ENCODE results near the gene SMAD2. TPM values are rescaled to one million over a fixed set of nuclear protein-coding genes. Genes with fewer than 3 reads are reported as not detected.

The SMAD2 gene
- total RNA-seq, 5 donors from 2014 or later (not counting 1 experiment from before 2014, with no cell fraction given) = 110 to 129 (median 115) TPM

DNA sequence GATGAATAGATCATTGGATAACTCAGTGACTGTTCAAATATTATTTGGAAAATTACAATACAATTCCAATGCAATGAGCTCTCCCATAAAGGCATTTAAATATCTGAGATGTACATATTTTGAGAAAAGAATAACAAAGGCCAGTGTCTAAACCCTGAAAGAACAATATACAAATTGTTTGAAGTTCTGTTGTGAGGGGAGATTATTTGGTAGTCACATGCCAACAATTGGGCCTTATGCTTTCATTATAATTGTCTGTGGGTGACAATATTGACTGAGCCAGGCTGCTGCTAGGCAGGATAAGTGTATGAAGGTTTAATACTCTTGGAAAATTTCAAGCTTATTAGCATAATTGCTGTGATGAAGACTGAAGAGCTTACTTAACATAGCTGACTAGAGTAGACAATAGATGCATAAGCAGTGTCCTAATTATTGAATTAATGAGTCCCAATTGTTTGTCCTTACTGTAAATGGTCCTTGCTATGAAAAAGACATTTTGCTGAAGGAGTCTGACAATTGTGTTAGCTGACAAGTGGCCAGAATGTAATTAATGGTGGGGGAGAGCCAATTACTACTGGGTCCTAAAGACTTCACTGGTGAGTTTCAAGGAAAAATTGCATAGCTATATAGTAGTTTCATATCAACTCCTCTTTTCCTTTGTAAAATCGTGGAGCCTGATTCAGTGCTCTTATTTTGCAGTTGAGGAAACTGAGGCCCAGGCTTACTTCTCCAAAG, 5.0 kb upstream of the SMAD2 start:
- H3K4me3 Mint-ChIP-seq = no peak overlapping the region
- no peaks in the 10 kb centered on the region for H3K9me3 Mint-ChIP-seq
- H3K4me1 ChIP-seq (ENCODE audit: control insufficient read depth in 1 of 2, extremely low read depth in 1 of 2, insufficient read depth in 2 of 2, low read length in 2 of 2) = peaks cover 10 to 11% of the 10 kb centered on the region in 2 experiments
- H3K27ac ChIP-seq (ENCODE audit: low read length) = no peak overlapping the region
- peaks cover 0 to 7% of the 10 kb centered on the region in 2 donors for H3K27me3 Mint-ChIP-seq
- POLR2A ChIA-PET = no interaction called here
- ATAC-seq (replicated peaks in 1 of 4) (no peak), DNase-seq (no peak)
- no peak overlapping the region for H3K4me3 ChIP-seq (ENCODE audit: control insufficient read depth in 1 of 2, extremely low read depth in 1 of 2, low read length in 1 of 2)
- H3K36me3 Mint-ChIP-seq = no peaks in the 10 kb centered on the region
- H3K4me1 Mint-ChIP-seq = peaks cover 8 to 15% (median 9%) of the 10 kb centered on the region in 3 donors
- H3K9me3 ChIP-seq = no peaks in the 10 kb centered on the region
- CTCF ChIA-PET = interaction anchor here in 1 of 2 donors (0.6 kb wide), 2 partner anchors 11 to 32 kb away, joined by 3 to 7 read pairs; no protein-coding TSS in a partner anchor
- WGBS (ENCODE audit: insufficient coverage) = 40% methylated on average over 1 of the region's 1 CpG
- no peak overlapping the region for H3K27ac Mint-ChIP-seq
- H3K27me3 ChIP-seq (replicated peaks in 1 of 2; ENCODE audit: control insufficient read depth in 2 of 2, extremely low read depth in 1 of 2, insufficient read depth in 2 of 2, low read length in 1 of 2) = no peaks in the 10 kb centered on the region
- H3K36me3 ChIP-seq (ENCODE audit: control insufficient read depth in 2 of 2, extremely low read depth in 1 of 2, insufficient read depth in 1 of 2, low read length in 1 of 2) = no peaks in the 10 kb centered on the region

DNA sequence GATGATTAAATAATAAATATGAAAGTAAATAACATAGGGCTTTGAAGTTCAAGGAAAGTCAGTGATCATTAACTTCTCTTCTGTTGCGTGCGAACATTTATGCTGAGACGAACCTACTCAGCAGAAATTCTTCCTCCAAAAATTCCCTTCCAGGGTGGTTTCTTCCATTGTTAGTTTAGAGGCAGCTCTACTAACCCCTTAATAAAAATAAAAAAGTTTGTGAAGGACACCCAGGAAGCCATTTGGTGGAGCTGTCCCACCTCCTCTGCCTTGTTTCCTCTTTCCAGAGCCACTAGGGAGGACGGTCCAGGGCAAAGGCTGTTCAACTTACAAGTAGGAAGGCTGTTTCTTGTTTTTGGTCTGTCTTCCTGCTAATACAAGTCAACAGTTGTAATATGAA, 2.1 kb upstream of the SMAD2 start:
- CTCF ChIA-PET = no interaction called here

DNA sequence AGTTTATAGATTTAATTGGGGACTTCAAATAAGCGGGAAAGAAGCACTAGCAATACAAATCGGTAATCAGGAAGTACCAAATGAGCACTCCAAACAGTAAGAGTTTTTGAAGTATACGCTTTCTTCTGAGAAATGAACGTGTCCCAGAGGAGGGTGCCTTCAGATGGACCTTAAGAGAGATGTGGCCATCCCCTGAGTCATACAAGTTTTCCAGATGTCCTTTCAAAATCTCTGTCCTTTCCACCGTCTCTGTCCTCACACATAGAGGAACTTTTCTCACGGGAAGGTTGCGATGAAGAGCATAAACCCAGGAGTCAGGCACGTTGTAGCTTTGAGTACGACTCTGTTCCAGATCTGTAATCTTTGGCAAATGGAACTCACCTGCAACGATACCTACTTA, 1.7 kb upstream of the SMAD2 start:
- 75% methylated on average over 2 of the region's 10 CpGs for WGBS (ENCODE audit: insufficient coverage)
- CTCF ChIA-PET = no interaction called here
- Mint-ChIP-seq H3K36me3 (peaks cover 3% of the 10 kb centered on the region), H3K27me3 (no peaks in the 10 kb centered on the region), H3K27ac (peak overlapping the region; percentile 82 to 96), H3K9me3 (no peaks in the 10 kb centered on the region), H3K4me1 (peaks cover 30 to 39% (median 36%) of the 10 kb centered on the region in 3 donors), H3K4me3 (peak overlapping the region; percentile 75 to 83 (median 77))
- Histone ChIP-seq H3K4me3 (ENCODE audit: control insufficient read depth in 1 of 2, extremely low read depth in 1 of 2, low read length in 1 of 2) (no peak overlapping the region), H3K27ac (ENCODE audit: low read length) (peak overlapping the region; percentile 85), H3K27me3 (replicated peaks in 1 of 2; ENCODE audit: control insufficient read depth in 2 of 2, extremely low read depth in 1 of 2, insufficient read depth in 2 of 2, low read length in 1 of 2) (no peaks in the 10 kb centered on the region), H3K4me1 (ENCODE audit: control insufficient read depth in 1 of 2, extremely low read depth in 1 of 2, insufficient read depth in 2 of 2, low read length in 2 of 2) (peaks cover 15 to 31% of the 10 kb centered on the region in 2 experiments), H3K36me3 (ENCODE audit: control insufficient read depth in 2 of 2, extremely low read depth in 1 of 2, insufficient read depth in 1 of 2, low read length in 1 of 2) (no peaks in the 10 kb centered on the region), H3K9me3 (no peaks in the 10 kb centered on the region)
- POLR2A ChIA-PET = no interaction called here
- DNase-seq (no peak), ATAC-seq (replicated peaks in 1 of 4) (no peak)

More for the DNA sequence above, 2.1 kb upstream of the SMAD2 start:
- Mint-ChIP-seq H3K4me3 (no peak overlapping the region), H3K27me3 (no peaks in the 10 kb centered on the region), H3K4me1 (peaks cover 27 to 35% (median 32%) of the 10 kb centered on the region in 3 donors), H3K9me3 (no peaks in the 10 kb centered on the region), H3K36me3 (peaks cover 3% of the 10 kb centered on the region), H3K27ac (peak overlapping the region in 1 of 2 donors; percentile 96)
- Histone ChIP-seq H3K27me3 (replicated peaks in 1 of 2; ENCODE audit: control insufficient read depth in 2 of 2, extremely low read depth in 1 of 2, insufficient read depth in 2 of 2, low read length in 1 of 2) (no peaks in the 10 kb centered on the region), H3K9me3 (no peaks in the 10 kb centered on the region), H3K4me1 (ENCODE audit: control insufficient read depth in 1 of 2, extremely low read depth in 1 of 2, insufficient read depth in 2 of 2, low read length in 2 of 2) (peaks cover 12 to 31% of the 10 kb centered on the region in 2 experiments), H3K4me3 (ENCODE audit: control insufficient read depth in 1 of 2, extremely low read depth in 1 of 2, low read length in 1 of 2) (no peak overlapping the region), H3K27ac (ENCODE audit: low read length) (no peak overlapping the region), H3K36me3 (ENCODE audit: control insufficient read depth in 2 of 2, extremely low read depth in 1 of 2, insufficient read depth in 1 of 2, low read length in 1 of 2) (no peaks in the 10 kb centered on the region)
- POLR2A ChIA-PET = no interaction called here
- ATAC-seq (replicated peaks in 1 of 4) (no peak), DNase-seq (no peak)
- no CpG with 5 or more reads among the region's 4 CpGs for WGBS (ENCODE audit: insufficient coverage)

DNA sequence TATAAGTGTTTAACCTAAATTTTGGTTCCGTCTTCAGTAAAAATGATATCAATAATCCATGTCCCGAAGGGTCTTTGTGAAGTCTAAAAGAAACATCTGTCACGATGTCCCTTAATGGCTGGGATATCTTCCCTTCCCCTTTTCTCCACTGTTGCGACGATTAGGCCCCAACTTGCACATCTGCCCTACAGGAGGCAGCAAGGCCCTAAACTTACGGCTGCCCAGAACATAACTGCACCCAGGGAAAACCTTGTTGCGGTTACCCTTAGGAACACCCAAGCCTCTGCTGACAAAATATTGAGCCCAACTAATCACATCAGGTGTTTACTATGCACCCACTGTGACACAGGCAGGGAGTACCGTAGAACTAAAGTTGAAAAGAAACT, 1.3 kb upstream of the SMAD2 start:
- peaks cover 35 to 41% (median 39%) of the 10 kb centered on the region in 3 donors for H3K4me1 Mint-ChIP-seq
- POLR2A ChIA-PET = no interaction called here

DNA sequence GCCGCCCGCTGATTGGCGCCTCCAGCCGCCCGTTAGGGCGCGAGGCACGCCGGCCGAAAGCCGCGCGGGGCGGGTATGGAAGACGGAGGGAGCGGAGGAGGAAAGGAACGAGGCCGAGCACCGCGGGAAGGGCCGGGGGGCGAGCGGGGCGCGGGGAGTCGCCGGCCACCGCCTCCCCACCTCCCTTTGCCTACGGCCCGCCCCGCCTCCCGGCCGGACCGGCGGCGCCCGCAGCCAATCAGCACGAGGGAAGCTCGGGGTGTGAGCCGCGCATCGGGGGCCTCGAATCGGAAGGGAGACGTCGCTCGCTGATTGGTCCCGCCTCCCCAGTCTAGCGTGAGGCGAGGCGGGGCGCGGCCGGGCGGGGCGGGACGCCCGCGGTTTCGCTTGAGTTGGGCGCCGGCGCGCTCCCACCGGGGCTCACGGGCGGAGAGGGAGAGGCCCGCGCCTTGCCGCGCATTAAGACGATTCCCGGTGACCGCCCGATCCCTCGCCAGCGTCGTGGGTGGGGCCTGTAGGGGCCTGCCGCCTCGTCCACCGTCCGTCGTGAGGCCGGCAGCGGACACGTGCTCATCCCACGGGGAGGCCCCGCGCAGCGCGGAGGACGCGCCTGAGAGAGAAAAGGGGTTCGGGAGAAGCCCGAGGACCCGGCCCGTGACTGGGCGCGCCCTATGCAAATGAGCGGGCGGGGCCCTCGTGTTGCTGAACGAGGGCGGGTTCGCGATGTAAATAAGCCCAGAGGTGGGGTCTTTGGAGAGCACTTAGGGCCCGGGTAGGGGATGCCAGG, 665 bp upstream of the SMAD2 start:
- peak overlapping the region; percentile 46 to 64 for H3K4me3 ChIP-seq (ENCODE audit: control insufficient read depth in 1 of 2, extremely low read depth in 1 of 2, low read length in 1 of 2)
- H3K27me3 Mint-ChIP-seq = no peaks in the 10 kb centered on the region
- peak overlapping the region; percentile 85 for H3K27ac ChIP-seq (ENCODE audit: low read length)
- peak; percentile 87 to 97 (median 93) for DNase-seq
- peak; percentile 83 to 85 (median 84) for ATAC-seq (replicated peaks in 1 of 4)
- peaks cover 41 to 47% (median 43%) of the 10 kb centered on the region in 3 donors for H3K4me1 Mint-ChIP-seq
- H3K9me3 Mint-ChIP-seq = no peaks in the 10 kb centered on the region
- H3K4me1 ChIP-seq (ENCODE audit: control insufficient read depth in 1 of 2, extremely low read depth in 1 of 2, insufficient read depth in 2 of 2, low read length in 2 of 2) = peaks cover 16 to 35% of the 10 kb centered on the region in 2 experiments
- peaks cover 3% of the 10 kb centered on the region for H3K36me3 Mint-ChIP-seq
- H3K27me3 ChIP-seq (replicated peaks in 1 of 2; ENCODE audit: control insufficient read depth in 2 of 2, extremely low read depth in 1 of 2, insufficient read depth in 2 of 2, low read length in 1 of 2) = no peaks in the 10 kb centered on the region
- no peaks in the 10 kb centered on the region for H3K9me3 ChIP-seq
- no peaks in the 10 kb centered on the region for H3K36me3 ChIP-seq (ENCODE audit: control insufficient read depth in 2 of 2, extremely low read depth in 1 of 2, insufficient read depth in 1 of 2, low read length in 1 of 2)
- under 1% methylated on average over 83 of the region's 107 CpGs for WGBS (ENCODE audit: insufficient coverage)
- CTCF ChIA-PET = interaction anchor here (0.6 to 0.7 kb wide), 2 partner anchors 22 to 29 kb away, joined by 3 to 8 read pairs; no protein-coding TSS in a partner anchor
- peak overlapping the region; percentile 75 to 83 (median 77) for H3K4me3 Mint-ChIP-seq
- peak overlapping the region; percentile 82 to 96 for H3K27ac Mint-ChIP-seq
- POLR2A ChIA-PET = interaction anchor here in 1 of 2 donors (0.6 to 0.7 kb wide), 3 partner anchors 24 to 1469 kb away, joined by 3 to 5 read pairs (median 4); no protein-coding TSS in a partner anchor

More for the DNA sequence above, 1.3 kb upstream of the SMAD2 start:
- peak overlapping the region; percentile 82 to 96 for H3K27ac Mint-ChIP-seq
- H3K27me3 Mint-ChIP-seq = no peaks in the 10 kb centered on the region
- Histone ChIP-seq H3K27ac (ENCODE audit: low read length) (peak overlapping the region; percentile 85), H3K4me3 (ENCODE audit: control insufficient read depth in 1 of 2, extremely low read depth in 1 of 2, low read length in 1 of 2) (peak overlapping the region; percentile 46 to 64), H3K4me1 (ENCODE audit: control insufficient read depth in 1 of 2, extremely low read depth in 1 of 2, insufficient read depth in 2 of 2, low read length in 2 of 2) (peaks cover 12 to 31% of the 10 kb centered on the region in 2 experiments), H3K27me3 (replicated peaks in 1 of 2; ENCODE audit: control insufficient read depth in 2 of 2, extremely low read depth in 1 of 2, insufficient read depth in 2 of 2, low read length in 1 of 2) (no peaks in the 10 kb centered on the region), H3K9me3 (no peaks in the 10 kb centered on the region), H3K36me3 (ENCODE audit: control insufficient read depth in 2 of 2, extremely low read depth in 1 of 2, insufficient read depth in 1 of 2, low read length in 1 of 2) (no peaks in the 10 kb centered on the region)
- 33% methylated on average over 8 of the region's 8 CpGs for WGBS (ENCODE audit: insufficient coverage)
- ATAC-seq (replicated peaks in 1 of 4) = peak in 1 of 4 experiments; percentile 5
- peak in 31 of 35 experiments; percentile 1 to 65 (median 19) for DNase-seq
- peak overlapping the region; percentile 75 to 83 (median 77) for H3K4me3 Mint-ChIP-seq
- CTCF ChIA-PET = no interaction called here
- H3K9me3 Mint-ChIP-seq = no peaks in the 10 kb centered on the region
- H3K36me3 Mint-ChIP-seq = peaks cover 3% of the 10 kb centered on the region

DNA sequence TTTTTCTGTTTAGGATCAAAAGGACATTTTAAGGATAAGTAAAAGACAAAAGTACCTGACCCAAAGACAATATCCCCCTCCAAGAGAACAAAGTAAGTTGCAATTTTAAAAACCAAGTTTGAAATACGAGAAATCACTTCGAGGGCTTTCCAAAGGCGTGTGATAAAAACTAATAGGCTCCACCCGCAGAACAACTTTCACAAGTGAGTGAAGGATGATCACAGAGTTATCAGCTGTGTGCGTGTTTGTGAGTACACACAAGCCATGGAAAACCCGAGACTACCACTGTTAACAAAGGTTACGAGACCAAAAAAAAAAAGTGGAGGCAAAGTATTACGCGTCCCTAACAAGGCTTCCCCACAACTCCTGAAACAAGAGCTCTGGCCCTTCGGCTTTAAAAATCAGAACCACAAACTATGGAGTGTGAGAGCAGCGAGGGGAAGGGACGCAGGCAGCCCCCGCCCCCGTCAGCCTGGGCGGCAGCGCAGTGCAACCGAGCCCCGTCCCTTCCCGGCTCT, 719 bp downstream of the SMAD2 start:
- POLR2A ChIA-PET = interaction anchor here (0.6 to 1.4 kb wide), 3 partner anchors 29 to 45 kb away, joined by 3 to 4 read pairs (median 4); no protein-coding TSS in a partner anchor
- H3K9me3 ChIP-seq = no peaks in the 10 kb centered on the region
- H3K27ac ChIP-seq (ENCODE audit: low read length) = peak overlapping the region; percentile 62
- H3K9me3 Mint-ChIP-seq = no peaks in the 10 kb centered on the region
- H3K4me3 ChIP-seq (ENCODE audit: control insufficient read depth in 1 of 2, extremely low read depth in 1 of 2, low read length in 1 of 2) = peak overlapping the region; percentile 69 to 82
- H3K4me1 Mint-ChIP-seq = peaks cover 55 to 61% (median 57%) of the 10 kb centered on the region in 3 donors
- H3K27ac Mint-ChIP-seq = peak overlapping the region; percentile 87 to 88
- WGBS (ENCODE audit: insufficient coverage) = 0% methylated on average over 2 of the region's 19 CpGs
- H3K36me3 ChIP-seq (ENCODE audit: control insufficient read depth in 2 of 2, extremely low read depth in 1 of 2, insufficient read depth in 1 of 2, low read length in 1 of 2) = no peaks in the 10 kb centered on the region
- ATAC-seq (replicated peaks in 1 of 4) (no peak), DNase-seq (peak in 8 of 35 experiments; percentile 2 to 61 (median 7))
- no peaks in the 10 kb centered on the region for H3K27me3 ChIP-seq (replicated peaks in 1 of 2; ENCODE audit: control insufficient read depth in 2 of 2, extremely low read depth in 1 of 2, insufficient read depth in 2 of 2, low read length in 1 of 2)
- H3K27me3 Mint-ChIP-seq = no peaks in the 10 kb centered on the region
- H3K4me1 ChIP-seq (ENCODE audit: control insufficient read depth in 1 of 2, extremely low read depth in 1 of 2, insufficient read depth in 2 of 2, low read length in 2 of 2) = peaks cover 16 to 46% of the 10 kb centered on the region in 2 experiments
- CTCF ChIA-PET = no interaction called here
- peak overlapping the region; percentile 87 to 90 (median 87) for H3K4me3 Mint-ChIP-seq
- H3K36me3 Mint-ChIP-seq = peaks cover 3% of the 10 kb centered on the region
